K562 (cell line): ENCODE results near the gene AGPAT1. TPM values are rescaled to one million over a fixed set of nuclear protein-coding genes. Genes with fewer than 3 reads are reported as not detected.

ENCODE experiments used
- ASH1L ChIP-seq: fragments of 450-650 bp; IDR thresholded peaks from 2 replicates; pipeline ENCODE4 v1.6.1; 2018; ENCODE audit warnings: borderline replicate concordance, mild to moderate bottlenecking, low read depth; ENCODE audit not compliant: partially characterized antibody
- CBFA2T3 ChIP-seq: fragments of 450-650 bp; IDR thresholded peaks from 2 replicates; pipeline ENCODE4 v1.6.1; 2017
- ETS2 ChIP-seq: IDR thresholded peaks from 2 replicates; pipeline ENCODE4 v1.6.1; 2016; ENCODE audit warnings: borderline replicate concordance, missing genetic modification characterization, mild to moderate bottlenecking, moderate library complexity, missing compliant biosample characterization; ENCODE audit not compliant: poor library complexity, severe bottlenecking
- ETV6 ChIP-seq, 3 experiments: fragments of 150-350 bp in 1 of 3; sonication (generic) in 1 of 3; formaldehyde crosslinking in 1 of 3; IDR thresholded peaks; 2 replicates each; pipeline versions ENCODE4 v1.6.1 to v1.8.0; 2014 to 2022; ENCODE audit warnings: borderline replicate concordance in 2 of 3, low read depth in 2 of 3, antibody characterized with exemption in 1 of 3, low read length in 1 of 3, mild to moderate bottlenecking in 1 of 3, missing genetic modification reagents in 1 of 3
- JUNB ChIP-seq: fragments of 450-650 bp; formaldehyde crosslinking; conservative IDR thresholded peaks from 2 replicates; pipeline ENCODE4 v1.4.0; 2020; ENCODE audit warnings: mild to moderate bottlenecking
- KLF6 ChIP-seq: fragments of 250-450 bp; sonication (Bioruptor Pico); IDR thresholded peaks from 2 replicates; pipeline ENCODE4 v1.4.0; 2020; ENCODE audit warnings: mild to moderate bottlenecking, moderate library complexity, borderline replicate concordance
- MBD2 ChIP-seq: sonication (generic); IDR thresholded peaks from 2 replicates; pipeline ENCODE4 v1.6.1; 2016; ENCODE audit warnings: low read depth, borderline replicate concordance
- RREB1 ChIP-seq: fragments of 250-450 bp; sonication (Bioruptor Pico); IDR thresholded peaks from 2 replicates; pipeline ENCODE4 v1.4.0; 2020
- THRA ChIP-seq: fragments of 450-650 bp; IDR thresholded peaks from 2 replicates; pipeline ENCODE4 v1.6.1; 2017; ENCODE audit warnings: mild to moderate bottlenecking, moderate library complexity
- ZBTB7A ChIP-seq: IDR thresholded peaks from 2 replicates; pipeline ENCODE4 v1.6.1; 2011; ENCODE audit warnings: low read depth, mild to moderate bottlenecking, low read length, moderate library complexity, borderline replicate concordance; ENCODE audit not compliant: control insufficient read depth
- ZFP91 ChIP-seq: sonication (generic); formaldehyde crosslinking; IDR thresholded peaks from 2 replicates; pipeline ENCODE4 v1.8.0; 2022; ENCODE audit warnings: mild to moderate bottlenecking, missing genetic modification reagents
- ZNF12 ChIP-seq: sonication (generic); formaldehyde crosslinking; IDR thresholded peaks from 2 replicates; pipeline ENCODE4 v1.4.0; 2020; ENCODE audit warnings: mild to moderate bottlenecking, missing genetic modification reagents
- ZNF175 ChIP-seq: fragments of 200-800 bp; sonication (Bioruptor generic); IDR thresholded peaks from 2 replicates; pipeline ENCODE4 v1.6.1; 2016; ENCODE audit warnings: low read depth, mild to moderate bottlenecking, missing genetic modification characterization, missing compliant biosample characterization
- ZNF592 ChIP-seq: fragments of 450-650 bp; IDR thresholded peaks from 2 replicates; pipeline ENCODE4 v1.6.1; 2017; ENCODE audit warnings: antibody characterized with exemption, mild to moderate bottlenecking
- polyA plus RNA-seq, 8 experiments: library from polyadenylated mRNA; depleted of rRNA in 4 of 8; stranded (reverse) in 5 of 8; unstranded in 3 of 8; fragments of >200 nt; fragmentation: Nextera tagmentation in 2 of 8; fragmentation: Illumina TruSeq in 1 of 8; extraction: Ambion mirVana in 2 of 8; extraction: Trizol in 1 of 8; gene quantifications; 2 replicates each; pipeline versions ENCODE4 v1.2.1 to v1.2.3, GENCODE V29; 2011 to 2014; ENCODE audit warnings: inconsistent platforms in 1 of 8, missing spikeins in 1 of 8
- total RNA-seq, 7 experiments: library from RNA; depleted of rRNA in 6 of 7; stranded (reverse); fragments of >200 nt in 6 of 7; fragmentation: Illumina TruSeq in 2 of 7; extraction: Trizol in 2 of 7; gene quantifications; 2 replicates each; pipeline versions ENCODE4 v1.2.1 to v1.2.3, GENCODE V29; 2011 to 2021; ENCODE audit warnings: low replicate concordance in 1 of 7

AGPAT1 gene
- total and polyA plus RNA-seq, 9 of the 15 experiments (the other 6 are each of a cell fraction or from before 2014, with no cell fraction given) = 37.9 to 176 (median 69.4) TPM

- peak; percentile 83; the same call in 1 of the 2 replicates for TF ChIP-seq ZNF592
- no peak for TF ChIP-seq ZNF175 (CRISPR knock-in tag)
- TF ChIP-seq ZNF12 (CRISPR knock-in tag) = no peak
- TF ChIP-seq JUNB (CRISPR knock-in tag) = no peak
- TF ChIP-seq RREB1 = no peak
- no peak for TF ChIP-seq THRA
- TF ChIP-seq ASH1L = no peak
- TF ChIP-seq ZBTB7A = no peak
- no peak for TF ChIP-seq ETS2 (tag)
- no peak for TF ChIP-seq ETV6 (IDR thresholded peaks at IDR 0.05; ENCODE audit: borderline replicate concordance in 1 of 2, low read depth in 2 of 2, low read length in 1 of 2)
- TF ChIP-seq ETV6 (CRISPR knock-in tag; IDR thresholded peaks at IDR 0.05; ENCODE audit: borderline replicate concordance) = no peak
- no peak for TF ChIP-seq MBD2
- no peak for TF ChIP-seq ZFP91
- peak; percentile 35; the same call in 1 of the 2 replicates for TF ChIP-seq KLF6 (CRISPR knock-in tag)
- TF ChIP-seq CBFA2T3 = peak; percentile 44; the same call in 1 of the 2 replicates
Measured at GRCh38 chr6:32216285-32216684, 40.4 kb upstream of the AGPAT1 start (continued).
